Activated CD4-positive, alpha-beta memory T cell treated with anti-CD3 and anti-CD28 coated beads, Interleukin-2, amount 10 ng/mL, durations not matched to agents 7 days and 5 days (primary cell): ENCODE results near the gene TNS1. TPM values are rescaled to one million over a fixed set of nuclear protein-coding genes. Genes with fewer than 3 reads are reported as not detected.

Experiments used
- CTCF ChIA-PET: fragments of 350-600 bp; sonication (Branson Sonifier 250); formaldehyde crosslinking; loops from one replicate; lab custom pipeline; 2021; ENCODE audit warnings: antibody characterized with exemption, inconsistent platforms; lab: Charles Lee
- POLR2A ChIA-PET: fragments of 350-600 bp; sonication (Branson Sonifier 250); formaldehyde crosslinking; loops from one replicate; lab custom pipeline; 2021; ENCODE audit warnings: antibody characterized with exemption; lab: Charles Lee
- DNase-seq: peaks from one replicate; pipeline ENCODE4 v3.0.0-alpha.2; 2020
- H3K27ac Mint-ChIP-seq: one replicate; pipeline ENCODE4 v1.8.0; 2021; ENCODE audit warnings: mild to moderate bottlenecking, mixed read lengths
- H3K27me3 Mint-ChIP-seq: one replicate; pipeline ENCODE4 v1.8.0; 2021; ENCODE audit warnings: mixed read lengths
- H3K36me3 Mint-ChIP-seq: one replicate; pipeline ENCODE4 v1.8.0; 2021; ENCODE audit warnings: low read depth, mixed read lengths
- H3K4me1 Mint-ChIP-seq: one replicate; pipeline ENCODE4 v1.8.0; 2021; ENCODE audit warnings: mixed read lengths
- H3K4me3 Mint-ChIP-seq: one replicate; pipeline ENCODE4 v1.8.0; 2021; ENCODE audit warnings: mild to moderate bottlenecking, mixed read lengths
- H3K9me3 Mint-ChIP-seq: one replicate; pipeline ENCODE4 v1.8.0; 2021; ENCODE audit warnings: mixed read lengths
- total RNA-seq, 2 experiments: library from RNA; stranded (reverse); gene quantifications; one replicate each; pipeline ENCODE4 v1.2.3, GENCODE V29; 2021

The TNS1 gene
- total RNA-seq, 2 experiments from 2014 or later = 3.2 to 3.4 TPM

DNA sequence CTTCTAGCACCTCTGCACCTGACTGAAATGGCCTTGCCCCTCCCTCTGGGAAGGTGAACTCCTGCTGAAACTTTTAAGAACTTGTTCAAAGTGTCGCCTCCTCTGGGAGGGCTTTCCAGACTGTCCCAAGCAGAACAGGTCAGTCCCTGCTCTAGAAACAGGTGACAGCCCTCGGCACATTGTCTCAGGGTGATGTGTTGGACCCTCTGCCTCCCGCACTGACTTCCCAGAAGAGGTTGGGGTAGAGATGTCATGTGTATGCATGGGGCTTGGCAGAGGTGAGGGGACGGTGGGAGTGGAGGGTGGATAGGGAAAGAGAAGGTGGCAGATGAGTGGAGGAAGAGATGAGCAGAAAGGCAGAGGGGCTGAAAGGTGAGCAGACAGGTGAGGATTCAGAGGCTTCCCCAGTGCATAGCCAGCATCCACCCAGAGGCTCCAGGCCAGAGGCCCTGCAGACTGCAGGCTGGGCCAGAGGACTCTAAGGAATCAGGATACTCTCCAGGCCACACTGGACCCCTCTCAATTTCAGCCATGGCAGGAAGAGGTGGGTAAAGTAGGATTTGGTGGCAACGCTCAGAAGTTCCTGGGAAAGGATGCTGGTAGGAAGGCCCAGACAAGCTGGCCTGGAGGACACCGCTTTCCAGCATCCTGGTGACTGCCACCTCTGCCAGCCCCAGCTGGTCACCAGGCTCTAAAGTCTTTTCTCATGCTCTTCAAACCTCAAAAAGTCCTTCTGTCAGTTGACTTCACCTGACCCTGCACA is 24.8 kb upstream of the TNS1 start:
- H3K9me3 Mint-ChIP-seq = no peaks in the 10 kb centered on the region
- no peaks in the 10 kb centered on the region for H3K27me3 Mint-ChIP-seq
- DNase-seq = peak; percentile 13
- H3K36me3 Mint-ChIP-seq = no peaks in the 10 kb centered on the region
- no peak overlapping the region for H3K27ac Mint-ChIP-seq
- no peaks in the 10 kb centered on the region for H3K4me1 Mint-ChIP-seq
- no peak overlapping the region for H3K4me3 Mint-ChIP-seq
- POLR2A ChIA-PET = no interaction called here
- CTCF ChIA-PET = interaction anchor here (1.1 kb wide), 1 partner anchor 238 kb away, joined by 3 read pairs; no protein-coding TSS in a partner anchor

DNA sequence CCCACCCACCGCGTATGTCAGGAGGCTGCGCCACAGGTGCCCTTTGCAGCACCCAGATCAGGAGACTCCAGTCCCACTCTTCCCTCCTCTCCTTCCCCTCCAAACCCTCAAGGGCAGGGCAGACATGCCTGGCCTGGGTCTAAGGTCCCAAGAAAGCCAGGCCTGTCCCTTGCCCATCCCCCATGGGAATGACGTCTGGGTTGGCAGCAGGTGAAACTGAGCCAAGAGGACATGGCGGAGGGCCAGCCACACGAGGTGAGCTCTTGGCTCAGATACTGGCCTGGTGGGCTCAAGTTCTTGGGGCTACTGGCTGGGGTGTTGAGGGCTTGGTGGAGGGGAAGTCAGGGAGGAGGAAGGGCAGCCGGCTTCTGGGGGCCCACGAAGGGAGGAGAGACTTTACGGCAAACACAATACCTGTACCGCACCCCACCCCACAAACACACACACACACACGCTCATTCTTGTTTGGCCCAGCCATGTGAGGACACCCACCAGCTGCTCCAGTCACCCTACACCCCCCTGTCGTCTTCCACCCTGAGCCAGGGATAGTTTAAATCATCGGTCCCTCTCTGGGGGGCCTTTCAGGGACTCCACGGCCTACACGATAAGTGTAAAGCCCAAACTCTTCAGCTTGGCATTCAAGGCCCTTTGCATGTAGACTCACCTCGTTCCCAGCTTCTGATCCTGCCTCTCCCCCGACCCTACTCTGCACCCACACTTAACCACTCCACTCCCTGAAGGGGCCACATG is 24.1 kb upstream of the TNS1 start:
- H3K4me3 Mint-ChIP-seq = no peak overlapping the region
- H3K27ac Mint-ChIP-seq = no peak overlapping the region
- no peaks in the 10 kb centered on the region for H3K36me3 Mint-ChIP-seq
- ChIA-PET POLR2A (no interaction called here), CTCF (interaction anchor here (1.1 kb wide), 1 partner anchor 237 kb away, joined by 3 read pairs; no protein-coding TSS in a partner anchor)
- DNase-seq = peak; percentile 10
- H3K27me3 Mint-ChIP-seq = no peaks in the 10 kb centered on the region
- H3K4me1 Mint-ChIP-seq = no peaks in the 10 kb centered on the region
- H3K9me3 Mint-ChIP-seq = no peaks in the 10 kb centered on the region

DNA sequence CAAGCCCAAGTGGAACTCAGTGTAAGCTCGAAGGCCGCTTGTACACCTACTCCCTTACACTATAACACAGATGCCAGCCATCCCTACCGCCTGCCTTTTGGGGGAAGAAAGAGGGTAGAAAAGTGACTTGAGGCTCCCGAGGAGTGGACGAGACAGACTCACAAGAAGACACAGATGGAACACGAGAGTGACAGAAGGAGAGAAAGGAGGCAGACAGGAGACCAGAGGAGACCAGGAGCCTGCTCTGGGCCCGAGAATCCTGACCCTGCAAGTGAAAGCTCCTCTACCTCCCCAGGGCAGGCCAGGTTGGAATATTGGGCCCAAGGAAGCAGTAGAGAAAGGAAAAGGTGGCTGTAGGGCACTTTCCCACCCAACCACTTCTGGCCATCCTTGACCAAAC is 23.4 kb upstream of the TNS1 start:
- POLR2A ChIA-PET = no interaction called here

DNA sequence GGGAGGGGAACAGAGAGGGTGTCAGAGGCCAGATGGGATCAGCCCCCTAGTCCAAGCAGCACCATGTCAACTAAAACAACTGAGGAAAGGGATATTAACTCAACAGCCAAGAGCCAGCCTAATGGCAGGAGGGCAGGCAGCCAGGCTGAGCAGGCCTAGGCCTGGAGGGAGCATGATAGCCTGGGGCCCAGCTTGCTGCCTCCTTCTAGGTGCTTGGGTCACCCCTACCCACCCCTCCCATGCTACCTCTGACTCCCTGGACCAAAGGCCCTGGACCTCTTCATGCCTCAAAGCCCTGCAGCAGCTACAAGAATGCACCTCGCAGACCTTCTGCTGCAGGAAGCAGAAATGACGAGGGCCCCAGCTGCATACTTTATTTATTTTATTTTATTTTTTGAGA is 22.1 kb upstream of the TNS1 start:
- H3K27ac Mint-ChIP-seq = no peak overlapping the region
- H3K27me3 Mint-ChIP-seq = no peaks in the 10 kb centered on the region
- no peak for DNase-seq
- H3K9me3 Mint-ChIP-seq = no peaks in the 10 kb centered on the region
- ChIA-PET CTCF (no interaction called here), POLR2A (no interaction called here)
- H3K4me3 Mint-ChIP-seq = no peak overlapping the region
- no peaks in the 10 kb centered on the region for H3K4me1 Mint-ChIP-seq
- H3K36me3 Mint-ChIP-seq = no peaks in the 10 kb centered on the region

More for the DNA sequence above, 23.4 kb upstream of the TNS1 start:
- Mint-ChIP-seq H3K27me3 (no peaks in the 10 kb centered on the region), H3K36me3 (no peaks in the 10 kb centered on the region), H3K4me3 (no peak overlapping the region), H3K27ac (no peak overlapping the region), H3K9me3 (no peaks in the 10 kb centered on the region), H3K4me1 (no peaks in the 10 kb centered on the region)
- DNase-seq = peak; percentile 9
- CTCF ChIA-PET = no interaction called here

DNA sequence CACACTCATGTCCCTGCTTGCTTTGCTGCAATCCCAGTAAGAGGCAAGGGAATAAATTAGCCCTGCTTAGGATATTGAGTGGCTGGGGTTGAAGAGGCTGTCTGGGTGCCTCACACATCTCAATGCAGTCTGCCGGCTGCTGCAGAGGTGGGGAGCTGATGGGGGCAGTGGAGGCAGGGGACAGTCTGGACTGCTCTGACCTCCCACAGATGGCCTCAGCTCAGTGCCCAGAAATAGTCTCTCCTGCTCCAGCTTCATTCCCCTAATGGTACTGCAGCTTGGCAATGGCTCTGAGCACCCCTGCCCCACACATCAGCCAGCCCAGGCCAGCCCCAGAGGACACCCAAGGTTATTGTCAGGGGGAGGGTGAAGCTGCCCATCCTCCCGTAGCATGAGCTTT is 21.5 kb upstream of the TNS1 start:
- H3K4me1 Mint-ChIP-seq = no peaks in the 10 kb centered on the region
- ChIA-PET CTCF (no interaction called here), POLR2A (no interaction called here)
- no peaks in the 10 kb centered on the region for H3K27me3 Mint-ChIP-seq
- DNase-seq = no peak
- no peaks in the 10 kb centered on the region for H3K36me3 Mint-ChIP-seq
- H3K27ac Mint-ChIP-seq = no peak overlapping the region
- no peaks in the 10 kb centered on the region for H3K9me3 Mint-ChIP-seq
- H3K4me3 Mint-ChIP-seq = no peak overlapping the region

GRCh38 chr2:218023636-218024035 is 20.8 kb upstream of the TNS1 start:
- H3K4me1 Mint-ChIP-seq = no peaks in the 10 kb centered on the region
- H3K27ac Mint-ChIP-seq = no peak overlapping the region
- no peak for DNase-seq
- POLR2A ChIA-PET = no interaction called here
- H3K4me3 Mint-ChIP-seq = no peak overlapping the region
- H3K27me3 Mint-ChIP-seq = no peaks in the 10 kb centered on the region
- H3K9me3 Mint-ChIP-seq = no peaks in the 10 kb centered on the region
- CTCF ChIA-PET = no interaction called here
- no peaks in the 10 kb centered on the region for H3K36me3 Mint-ChIP-seq

DNA sequence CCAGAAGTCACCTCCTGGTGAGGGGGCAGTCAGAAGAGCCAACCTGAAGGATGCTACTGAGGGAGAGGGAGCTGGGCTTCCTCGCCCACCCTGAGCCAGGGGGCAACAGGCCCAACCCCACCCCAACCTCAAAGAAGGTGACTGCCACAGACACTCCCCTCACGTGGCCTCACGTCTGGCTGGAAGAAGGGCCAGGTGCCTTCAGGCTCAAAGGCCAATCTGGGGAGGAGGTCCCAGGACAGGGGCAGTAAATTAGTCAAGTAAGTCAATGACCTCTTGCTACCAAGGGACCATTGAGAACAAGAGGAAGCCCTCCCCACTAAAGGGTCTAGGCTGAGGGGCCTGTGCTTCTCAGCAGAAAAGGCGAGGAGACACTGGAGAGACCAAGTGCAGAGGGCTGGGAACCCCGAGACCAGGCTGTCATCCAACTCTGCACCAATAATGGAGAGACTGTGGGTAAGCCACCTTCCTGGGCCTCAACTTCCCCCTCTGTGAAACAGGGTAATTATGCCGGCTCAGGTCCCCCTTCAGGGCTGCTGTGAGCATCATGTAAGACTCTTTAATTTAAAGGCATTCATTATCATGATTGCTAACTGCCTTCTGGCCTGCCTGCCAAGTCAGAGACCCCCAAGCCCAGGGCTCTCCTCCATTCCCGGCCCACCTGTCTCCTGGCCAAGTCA is 20.2 kb upstream of the TNS1 start:
- POLR2A ChIA-PET = no interaction called here
- H3K4me1 Mint-ChIP-seq = no peaks in the 10 kb centered on the region
- H3K4me3 Mint-ChIP-seq = no peak overlapping the region
- no peaks in the 10 kb centered on the region for H3K9me3 Mint-ChIP-seq
- no peaks in the 10 kb centered on the region for H3K27me3 Mint-ChIP-seq
- no peak overlapping the region for H3K27ac Mint-ChIP-seq
- no peaks in the 10 kb centered on the region for H3K36me3 Mint-ChIP-seq
- no peak for DNase-seq
- CTCF ChIA-PET = no interaction called here

GRCh38 chr2:218022131-218022850 is 19.5 kb upstream of the TNS1 start:
- no peak for DNase-seq
- Mint-ChIP-seq H3K9me3 (no peaks in the 10 kb centered on the region), H3K4me3 (no peak overlapping the region), H3K27ac (no peak overlapping the region), H3K27me3 (no peaks in the 10 kb centered on the region), H3K4me1 (no peaks in the 10 kb centered on the region), H3K36me3 (no peaks in the 10 kb centered on the region)
- POLR2A ChIA-PET = no interaction called here
- CTCF ChIA-PET = no interaction called here

DNA sequence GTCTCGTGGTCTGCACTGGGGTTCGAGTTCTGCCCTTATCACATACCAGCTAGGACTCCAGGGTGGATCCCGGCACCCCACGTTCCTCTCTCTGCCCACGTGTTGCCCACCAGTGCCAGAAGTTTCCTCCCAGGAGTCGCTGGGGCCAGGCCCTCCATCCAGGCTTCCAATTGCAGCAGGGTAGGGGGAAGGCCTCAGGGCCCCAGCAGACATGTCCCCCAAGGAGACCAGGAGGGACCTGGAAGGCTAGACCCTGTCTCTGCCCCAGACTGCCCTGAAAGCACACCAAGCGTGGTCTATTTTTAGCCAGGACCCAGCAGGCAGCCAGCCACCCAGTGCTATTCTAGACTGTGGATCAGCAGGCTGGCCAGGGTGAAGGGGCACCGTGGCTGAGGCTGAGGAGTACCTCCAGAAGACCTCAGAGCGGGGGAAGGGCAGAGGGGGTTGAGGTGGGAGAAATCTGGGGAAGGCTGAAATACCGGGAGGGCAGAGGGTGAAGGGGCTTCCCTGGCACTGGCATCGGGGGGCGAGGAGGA is 18.8 kb upstream of the TNS1 start:
- H3K4me1 Mint-ChIP-seq = no peaks in the 10 kb centered on the region
- CTCF ChIA-PET = no interaction called here
- DNase-seq = no peak
- H3K9me3 Mint-ChIP-seq = no peaks in the 10 kb centered on the region
- POLR2A ChIA-PET = no interaction called here
- no peak overlapping the region for H3K4me3 Mint-ChIP-seq
- no peak overlapping the region for H3K27ac Mint-ChIP-seq
- H3K36me3 Mint-ChIP-seq = no peaks in the 10 kb centered on the region
- H3K27me3 Mint-ChIP-seq = no peaks in the 10 kb centered on the region

DNA sequence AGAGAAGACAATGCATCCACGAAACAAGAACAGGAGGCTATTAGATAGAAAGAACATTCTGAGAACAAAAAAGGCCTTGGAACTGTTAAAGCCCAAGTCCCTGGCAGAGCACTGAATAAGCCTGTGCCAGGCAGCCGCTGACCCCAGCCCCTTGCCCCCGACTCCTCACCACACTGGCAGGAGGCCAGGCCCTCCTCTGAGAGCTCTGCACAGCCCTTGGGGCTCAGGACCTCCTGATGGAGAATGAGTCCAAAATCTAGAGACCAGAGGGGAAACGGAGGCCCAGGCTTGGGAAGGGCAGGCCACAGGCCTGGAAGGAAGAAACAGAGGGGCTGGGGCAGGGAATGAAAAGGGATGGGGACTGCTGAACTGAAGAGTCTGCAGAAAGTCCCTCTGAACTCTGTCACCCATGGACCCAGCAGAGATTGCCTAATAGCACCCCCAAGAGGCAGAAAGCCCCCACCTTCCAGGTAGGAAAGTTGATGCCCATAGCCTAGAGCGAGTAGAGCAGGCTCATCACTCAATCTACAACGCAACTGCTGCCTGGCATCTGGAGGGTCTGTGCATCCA is 18.3 kb upstream of the TNS1 start:
- POLR2A ChIA-PET = no interaction called here
- Mint-ChIP-seq H3K9me3 (no peaks in the 10 kb centered on the region), H3K27ac (no peak overlapping the region), H3K27me3 (no peaks in the 10 kb centered on the region), H3K4me1 (no peaks in the 10 kb centered on the region), H3K36me3 (no peaks in the 10 kb centered on the region), H3K4me3 (no peak overlapping the region)
- no peak for DNase-seq
- CTCF ChIA-PET = no interaction called here

DNA sequence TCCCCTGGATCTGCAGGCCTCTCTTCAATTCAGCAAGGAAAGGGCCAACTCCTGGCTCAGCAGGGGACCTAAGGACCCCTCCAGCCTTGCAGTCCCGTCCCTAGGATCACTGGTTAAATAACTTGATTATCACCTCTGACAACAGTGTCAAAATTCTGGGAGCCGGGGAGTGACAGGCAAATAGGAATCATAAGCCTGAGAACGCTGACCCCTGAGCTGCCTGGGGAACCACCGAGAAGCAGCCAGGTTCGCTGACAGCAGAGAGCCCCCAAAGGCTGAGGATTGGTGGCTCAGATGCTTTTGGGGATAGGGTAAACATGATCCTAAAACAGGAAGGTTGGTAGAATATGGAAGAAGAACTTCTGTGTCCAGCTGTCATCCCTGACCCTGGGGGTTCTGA is 17.5 kb upstream of the TNS1 start:
- Mint-ChIP-seq H3K4me1 (no peaks in the 10 kb centered on the region), H3K27ac (no peak overlapping the region), H3K4me3 (no peak overlapping the region), H3K36me3 (no peaks in the 10 kb centered on the region), H3K9me3 (no peaks in the 10 kb centered on the region), H3K27me3 (no peaks in the 10 kb centered on the region)
- CTCF ChIA-PET = no interaction called here
- no peak for DNase-seq
- POLR2A ChIA-PET = no interaction called here

GRCh38 chr2:218019411-218020060 is 16.7 kb upstream of the TNS1 start:
- H3K4me1 Mint-ChIP-seq = no peaks in the 10 kb centered on the region
- POLR2A ChIA-PET = no interaction called here
- no peaks in the 10 kb centered on the region for H3K9me3 Mint-ChIP-seq
- H3K4me3 Mint-ChIP-seq = no peak overlapping the region
- no peaks in the 10 kb centered on the region for H3K36me3 Mint-ChIP-seq
- H3K27ac Mint-ChIP-seq = no peak overlapping the region
- peaks cover 2% of the 10 kb centered on the region for H3K27me3 Mint-ChIP-seq
- DNase-seq = no peak
- CTCF ChIA-PET = interaction anchor here (2.2 kb wide), 1 partner anchor 13 kb away, joined by 4 read pairs; no protein-coding TSS in a partner anchor
